WI38 (cell line): ENCODE measurements around the gene ZC3H18.

Source experiments
- H3K4me3 ChIP-seq: 2 replicates; pipeline ENCODE4 v1.5.1; 2011; ENCODE audit warnings: low read depth, mild to moderate bottlenecking, control low read depth, low read length
- TF ChIP-seq, protein P1 (sequence below): IDR thresholded peaks from 2 replicates; pipeline ENCODE4 v1.5.1; 2012; ENCODE audit warnings: low read depth, mild to moderate bottlenecking, control low read depth, low read length

Gene ZC3H18

DNA sequence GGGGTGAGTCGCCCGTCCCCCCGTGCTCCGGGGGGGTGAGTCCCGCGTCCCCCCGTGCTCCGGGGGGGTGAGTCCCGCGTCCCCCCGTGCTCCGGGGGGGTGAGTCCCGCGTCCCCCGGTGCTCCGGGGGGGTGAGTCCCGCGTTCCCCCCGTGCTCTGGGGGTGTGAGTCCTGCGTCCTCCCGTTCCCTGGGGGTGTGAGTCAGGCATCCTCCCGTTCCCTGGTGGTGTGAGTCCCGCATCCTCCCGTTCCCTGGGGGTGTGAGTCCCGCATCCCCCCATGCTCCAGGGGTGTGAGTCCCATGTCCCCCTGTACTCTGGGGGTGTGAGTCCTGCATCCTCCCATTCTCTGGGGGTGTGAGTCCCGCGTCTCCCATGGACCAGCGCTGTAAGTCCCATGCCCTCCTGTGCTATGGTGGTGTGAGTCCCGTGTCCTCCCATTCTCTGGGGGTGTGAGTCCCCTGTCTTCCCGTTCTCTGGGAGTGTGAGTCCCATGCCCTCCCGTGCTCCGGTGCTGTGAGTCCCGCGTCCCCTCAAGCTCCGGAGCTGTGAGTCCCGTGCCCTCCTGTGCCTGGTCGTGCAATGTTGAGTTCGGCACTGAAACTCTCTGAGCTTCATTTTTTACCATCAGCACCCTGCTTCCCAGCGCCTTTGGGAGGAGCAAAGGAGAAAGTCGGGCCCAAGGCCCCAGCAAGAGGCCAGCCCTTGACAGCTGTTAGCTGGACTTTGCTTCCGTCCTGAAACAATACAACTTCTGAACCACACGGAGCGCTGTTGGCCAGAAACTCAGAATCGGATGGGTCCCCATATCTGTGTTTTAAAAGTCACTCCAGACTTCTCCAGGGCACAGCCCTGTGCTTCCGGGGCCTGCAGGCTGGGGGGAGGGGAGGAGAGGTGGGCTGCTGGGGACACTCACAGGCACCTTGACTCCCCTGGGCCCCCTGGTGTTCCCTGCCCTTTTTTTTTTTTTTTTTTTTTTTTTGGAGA is 11.5 kb upstream of the ZC3H18 start:
- no peak overlapping the region for H3K4me3 ChIP-seq
- TF ChIP-seq, protein P1, sequence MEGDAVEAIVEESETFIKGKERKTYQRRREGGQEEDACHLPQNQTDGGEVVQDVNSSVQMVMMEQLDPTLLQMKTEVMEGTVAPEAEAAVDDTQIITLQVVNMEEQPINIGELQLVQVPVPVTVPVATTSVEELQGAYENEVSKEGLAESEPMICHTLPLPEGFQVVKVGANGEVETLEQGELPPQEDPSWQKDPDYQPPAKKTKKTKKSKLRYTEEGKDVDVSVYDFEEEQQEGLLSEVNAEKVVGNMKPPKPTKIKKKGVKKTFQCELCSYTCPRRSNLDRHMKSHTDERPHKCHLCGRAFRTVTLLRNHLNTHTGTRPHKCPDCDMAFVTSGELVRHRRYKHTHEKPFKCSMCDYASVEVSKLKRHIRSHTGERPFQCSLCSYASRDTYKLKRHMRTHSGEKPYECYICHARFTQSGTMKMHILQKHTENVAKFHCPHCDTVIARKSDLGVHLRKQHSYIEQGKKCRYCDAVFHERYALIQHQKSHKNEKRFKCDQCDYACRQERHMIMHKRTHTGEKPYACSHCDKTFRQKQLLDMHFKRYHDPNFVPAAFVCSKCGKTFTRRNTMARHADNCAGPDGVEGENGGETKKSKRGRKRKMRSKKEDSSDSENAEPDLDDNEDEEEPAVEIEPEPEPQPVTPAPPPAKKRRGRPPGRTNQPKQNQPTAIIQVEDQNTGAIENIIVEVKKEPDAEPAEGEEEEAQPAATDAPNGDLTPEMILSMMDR: peak; percentile 56

DNA sequence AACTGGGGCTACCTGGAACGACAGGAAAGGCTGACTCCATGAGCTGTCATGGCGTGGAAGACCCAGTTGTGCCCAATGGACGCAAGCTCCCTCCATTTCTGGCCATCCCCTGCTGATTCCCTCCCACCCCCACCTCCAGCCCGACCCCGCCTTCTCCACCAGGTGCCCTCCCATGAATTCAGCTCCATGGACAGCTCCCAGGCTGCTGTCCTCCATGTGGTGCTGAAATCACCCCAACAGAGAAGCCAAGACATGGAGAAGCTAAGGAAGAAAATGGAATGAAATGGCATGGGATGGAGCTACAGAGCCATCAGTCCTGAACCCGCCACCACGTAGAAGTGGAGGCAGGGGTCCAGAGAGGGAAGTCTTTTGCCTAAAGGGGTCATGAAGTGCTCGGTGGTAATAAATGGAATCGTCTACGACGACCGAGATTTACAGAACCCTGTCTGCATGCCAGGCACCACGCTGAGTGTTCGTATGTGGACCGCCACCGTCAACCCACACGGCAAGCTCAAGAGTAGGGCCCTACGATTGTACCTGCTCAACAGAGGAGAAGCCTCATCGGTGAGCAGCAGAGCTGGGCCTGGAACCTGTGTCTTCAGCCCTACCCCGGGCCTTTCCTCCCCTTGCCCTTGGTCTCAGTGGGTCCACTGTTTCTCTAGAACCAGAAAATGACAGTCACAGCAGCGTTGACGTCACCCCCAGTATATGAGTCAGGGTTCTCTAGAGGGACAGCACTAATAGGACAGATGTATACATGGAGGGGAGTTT is 9.3 kb upstream of the ZC3H18 start:
- TF ChIP-seq, protein P1: no peak
- H3K4me3 ChIP-seq: no peak overlapping the region

DNA sequence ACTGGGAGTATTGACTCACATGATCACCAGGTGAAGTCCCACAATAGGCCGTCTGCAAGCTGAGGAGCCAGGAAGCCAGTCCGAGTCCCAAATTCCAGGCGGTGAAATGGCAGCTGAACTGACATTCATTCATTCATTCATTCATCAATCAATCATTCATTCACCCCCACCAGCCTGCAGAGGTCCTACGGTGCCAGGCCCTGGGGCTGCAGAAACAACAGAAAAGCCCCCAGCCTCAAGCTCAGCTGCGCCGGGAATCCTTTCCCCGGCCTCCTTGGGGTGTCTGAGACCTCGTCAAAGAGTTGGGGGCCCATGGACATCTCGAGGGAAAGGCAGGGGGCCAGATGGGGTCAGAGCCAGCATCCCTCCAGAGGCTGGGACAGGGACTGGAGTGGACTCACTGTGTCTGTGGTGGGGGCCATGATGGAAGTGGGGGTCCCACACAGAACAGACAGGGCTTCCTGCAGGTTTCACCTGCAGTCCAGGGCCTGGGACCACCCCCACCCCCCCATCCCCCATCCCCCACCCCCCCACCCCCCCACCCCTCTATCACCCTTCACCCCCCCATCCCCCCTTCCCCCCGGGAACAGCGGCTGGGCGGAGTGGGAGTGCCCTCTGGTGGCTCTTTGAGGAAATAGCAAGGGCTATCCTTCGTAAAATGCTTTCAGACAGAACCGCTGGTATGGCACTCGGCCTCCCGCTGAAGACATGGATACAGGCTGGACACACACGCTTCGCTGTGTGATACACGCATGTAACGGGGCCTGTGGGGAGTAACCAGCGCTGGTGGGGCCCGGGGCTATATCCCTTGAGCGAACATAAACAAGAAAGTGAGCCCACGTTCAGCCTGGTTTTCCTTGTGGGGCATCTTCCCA is 8.5 kb upstream of the ZC3H18 start:
- TF ChIP-seq, protein P1: peak; percentile 68

DNA sequence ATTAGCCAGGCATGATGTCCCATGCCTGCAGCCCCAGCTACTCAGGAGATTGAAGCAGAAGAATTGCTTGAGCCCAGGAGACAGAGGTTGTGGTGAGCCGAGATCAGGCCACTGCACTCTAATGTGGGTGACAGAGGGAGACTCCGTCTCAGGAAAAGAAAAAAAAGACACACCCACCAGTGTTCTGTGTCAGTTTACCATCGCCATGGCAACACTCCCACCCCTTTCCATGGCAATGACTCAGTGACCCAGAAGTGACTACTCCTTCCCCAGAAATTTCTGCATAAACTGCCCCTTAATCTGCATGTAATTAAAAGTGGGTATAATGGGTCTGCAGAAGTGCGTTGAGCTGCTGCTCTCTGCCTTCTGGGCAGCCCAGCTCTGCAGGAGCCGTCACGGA is 4.0 kb upstream of the ZC3H18 start:
- H3K4me3 ChIP-seq: no peak overlapping the region
- TF ChIP-seq, protein P1: no peak

More for the DNA sequence above, 8.5 kb upstream of the ZC3H18 start:
- H3K4me3 ChIP-seq: peak overlapping the region; percentile 40

DNA sequence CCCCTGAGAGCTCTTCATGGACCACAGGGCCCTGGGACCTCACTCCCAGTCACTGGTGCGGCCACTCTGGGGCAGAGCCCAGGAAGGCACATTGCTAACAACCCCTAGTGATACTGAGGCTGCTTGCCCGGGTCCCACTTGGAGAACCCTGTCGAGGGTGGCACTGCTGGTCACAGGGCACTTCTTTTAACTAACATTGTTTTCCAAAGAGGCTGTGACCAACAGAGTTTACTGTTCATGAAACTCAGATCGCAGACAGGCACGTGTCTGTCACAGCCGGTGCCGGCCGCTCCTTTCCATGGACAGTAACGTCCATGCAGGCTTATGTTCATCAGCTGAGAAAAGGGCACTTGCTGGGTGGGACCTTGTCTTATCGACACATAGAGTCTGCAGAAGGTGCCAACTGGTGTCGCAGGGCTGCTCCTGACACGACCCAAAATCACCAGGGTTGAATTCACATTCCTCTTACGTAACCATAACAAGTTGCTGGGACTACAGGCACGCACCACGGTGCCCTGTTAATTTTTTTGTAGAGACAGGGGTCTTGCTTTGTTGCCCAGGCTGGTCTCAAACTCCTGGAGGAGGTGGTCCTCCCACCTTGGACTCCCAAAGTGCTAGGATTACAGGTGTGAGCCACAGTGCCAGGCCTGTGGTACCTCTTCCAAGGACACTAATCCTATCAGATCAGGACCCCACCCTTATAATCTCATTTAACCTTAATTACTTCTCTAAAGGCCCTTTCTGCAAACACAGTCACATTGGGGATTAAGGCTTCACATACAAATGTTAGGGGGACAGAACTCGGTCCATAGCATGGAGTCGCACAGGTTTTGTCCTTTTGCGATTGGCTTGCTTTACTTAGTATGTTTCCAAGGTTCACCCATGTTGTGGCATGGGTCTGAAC is 1.2 kb upstream of the ZC3H18 start:
- H3K4me3 ChIP-seq: peak overlapping the region; percentile 91
- TF ChIP-seq, protein P1: no peak

DNA sequence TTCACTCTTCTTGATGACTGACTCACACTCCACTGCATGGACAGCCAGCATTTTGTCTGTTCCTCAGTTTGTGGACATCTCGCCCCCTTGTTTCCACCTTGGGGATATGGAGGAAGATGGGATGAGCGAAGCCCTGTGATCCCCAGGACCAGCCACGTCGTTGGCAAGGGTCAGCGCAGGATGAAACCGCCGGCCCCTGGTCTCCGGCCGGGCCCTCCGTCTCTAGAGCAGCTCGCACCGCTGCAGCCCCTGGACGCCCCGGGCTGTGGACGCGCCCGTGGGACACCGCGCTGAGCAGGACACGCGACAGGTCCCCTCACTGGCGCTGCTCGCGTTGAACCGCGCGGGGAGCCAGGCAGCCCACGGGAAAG is 604 bp upstream of the ZC3H18 start:
- peak overlapping the region; percentile 91 for H3K4me3 ChIP-seq
- TF ChIP-seq, protein P1: no peak
